ENCODE data around the gene ADAMTS2. TPM values are rescaled to one million over a fixed set of nuclear protein-coding genes. Genes with fewer than 3 reads are reported as not detected.

ADAMTS2 gene
- total and polyA plus RNA-seq, 4 donors: 4.8 to 49.8 (median 32.0) TPM

- DNase-seq: peak; percentile 30 to 44
- no peak for ATAC-seq (ENCODE audit: low FRiP score)
- H3K4me1 ChIP-seq (ENCODE audit: control insufficient read depth in 1 of 2, insufficient read depth in 2 of 2, low read length in 2 of 2): no peaks in the 10 kb centered on the region
- H3K9me3 ChIP-seq (ENCODE audit: control insufficient read depth, low read length): no peaks in the 10 kb centered on the region
- H3K27me3 ChIP-seq (ENCODE audit: control insufficient read depth in 1 of 2, insufficient read depth in 2 of 2, low read length in 1 of 2): no peaks in the 10 kb centered on the region
- WGBS, 2 donors: 88 to 89% methylated on average over 24 of the region's 24 CpGs
- no peak overlapping the region for H3K27ac ChIP-seq (ENCODE audit: low read depth in 1 of 2, low read length in 2 of 2)
- no peak overlapping the region for H3K4me3 ChIP-seq (ENCODE audit: low read length in 2 of 2)
- intact Hi-C loops (cut with DNase I): no loop called here
- no peaks in the 10 kb centered on the region for H3K36me3 ChIP-seq (ENCODE audit: control insufficient read depth in 1 of 2, insufficient read depth in 2 of 2, low read length in 1 of 2)
These were observed 11.2 kb downstream of the ADAMTS2 start for GRCh38 chr5:179333796-179334761.

- Histone ChIP-seq H3K27me3 (ENCODE audit: control insufficient read depth in 1 of 2, insufficient read depth in 2 of 2, low read length in 1 of 2) (no peaks in the 10 kb centered on the region), H3K36me3 (ENCODE audit: control insufficient read depth in 1 of 2, insufficient read depth in 2 of 2, low read length in 1 of 2) (no peaks in the 10 kb centered on the region), H3K27ac (ENCODE audit: low read depth in 1 of 2, low read length in 2 of 2) (no peak overlapping the region), H3K4me1 (ENCODE audit: control insufficient read depth in 1 of 2, insufficient read depth in 2 of 2, low read length in 2 of 2) (no peaks in the 10 kb centered on the region), H3K9me3 (ENCODE audit: control insufficient read depth, low read length) (no peaks in the 10 kb centered on the region), H3K4me3 (ENCODE audit: low read length in 2 of 2) (no peak overlapping the region)
- DNase-seq (no peak), ATAC-seq (ENCODE audit: low FRiP score) (no peak)
- WGBS, 2 donors: 92 to 97% methylated on average over 13 of the region's 13 CpGs
- intact Hi-C loops (cut with DNase I): no loop called here
These were observed 12.4 kb downstream of the ADAMTS2 start for GRCh38 chr5:179332741-179333290.

GRCh38 chr5:179331591-179332375, 13.5 kb downstream of the ADAMTS2 start:
- H3K27ac ChIP-seq (ENCODE audit: low read depth in 1 of 2, low read length in 2 of 2): no peak overlapping the region
- intact Hi-C loops (cut with DNase I): no loop called here
- WGBS, 2 donors: 89 to 91% methylated on average over 8 of the region's 8 CpGs

GRCh38 chr5:179330186-179330900, 14.9 kb downstream of the ADAMTS2 start:
- whole genome bisulfite sequencing, 2 donors: 89 to 91% methylated on average over 13 of the region's 13 CpGs
- ATAC-seq (ENCODE audit: low FRiP score) (no peak), DNase-seq (peak; percentile 26 to 56)
- Histone ChIP-seq H3K9me3 (ENCODE audit: control insufficient read depth, low read length) (no peaks in the 10 kb centered on the region), H3K27me3 (ENCODE audit: control insufficient read depth in 1 of 2, insufficient read depth in 2 of 2, low read length in 1 of 2) (no peaks in the 10 kb centered on the region), H3K4me3 (ENCODE audit: low read length in 2 of 2) (no peak overlapping the region), H3K36me3 (ENCODE audit: control insufficient read depth in 1 of 2, insufficient read depth in 2 of 2, low read length in 1 of 2) (no peaks in the 10 kb centered on the region), H3K27ac (ENCODE audit: low read depth in 1 of 2, low read length in 2 of 2) (no peak overlapping the region), H3K4me1 (ENCODE audit: control insufficient read depth in 1 of 2, insufficient read depth in 2 of 2, low read length in 2 of 2) (no peaks in the 10 kb centered on the region)
- intact Hi-C loops (cut with DNase I): no loop called here

More at GRCh38 chr5:179331591-179332375, 13.5 kb downstream of the ADAMTS2 start:
- Histone ChIP-seq H3K4me3 (ENCODE audit: low read length in 2 of 2) (no peak overlapping the region), H3K27me3 (ENCODE audit: control insufficient read depth in 1 of 2, insufficient read depth in 2 of 2, low read length in 1 of 2) (no peaks in the 10 kb centered on the region), H3K9me3 (ENCODE audit: control insufficient read depth, low read length) (no peaks in the 10 kb centered on the region), H3K4me1 (ENCODE audit: control insufficient read depth in 1 of 2, insufficient read depth in 2 of 2, low read length in 2 of 2) (no peaks in the 10 kb centered on the region), H3K36me3 (ENCODE audit: control insufficient read depth in 1 of 2, insufficient read depth in 2 of 2, low read length in 1 of 2) (no peaks in the 10 kb centered on the region)
- DNase-seq: no peak
- no peak for ATAC-seq (ENCODE audit: low FRiP score)

GRCh38 chr5:179328291-179328690, 17.0 kb downstream of the ADAMTS2 start:
- H3K9me3 ChIP-seq (ENCODE audit: control insufficient read depth, low read length): no peaks in the 10 kb centered on the region
- no peaks in the 10 kb centered on the region for H3K36me3 ChIP-seq (ENCODE audit: control insufficient read depth in 1 of 2, insufficient read depth in 2 of 2, low read length in 1 of 2)
- WGBS, 2 donors: 97 to 98% methylated on average over 6 of the region's 6 CpGs
- no peaks in the 10 kb centered on the region for H3K4me1 ChIP-seq (ENCODE audit: control insufficient read depth in 1 of 2, insufficient read depth in 2 of 2, low read length in 2 of 2)
- no peak for ATAC-seq (ENCODE audit: low FRiP score)
- intact Hi-C loops (cut with DNase I): no loop called here
- no peaks in the 10 kb centered on the region for H3K27me3 ChIP-seq (ENCODE audit: control insufficient read depth in 1 of 2, insufficient read depth in 2 of 2, low read length in 1 of 2)
- H3K4me3 ChIP-seq (ENCODE audit: low read length in 2 of 2): no peak overlapping the region
- DNase-seq: peak; percentile 38 to 51
- H3K27ac ChIP-seq (ENCODE audit: low read depth in 1 of 2, low read length in 2 of 2): no peak overlapping the region

- intact Hi-C loops (cut with DNase I): no loop called here
- Histone ChIP-seq H3K27me3 (ENCODE audit: control insufficient read depth in 1 of 2, insufficient read depth in 2 of 2, low read length in 1 of 2) (no peaks in the 10 kb centered on the region), H3K9me3 (ENCODE audit: control insufficient read depth, low read length) (no peaks in the 10 kb centered on the region), H3K4me3 (ENCODE audit: low read length in 2 of 2) (no peak overlapping the region), H3K27ac (ENCODE audit: low read depth in 1 of 2, low read length in 2 of 2) (no peak overlapping the region), H3K4me1 (ENCODE audit: control insufficient read depth in 1 of 2, insufficient read depth in 2 of 2, low read length in 2 of 2) (no peaks in the 10 kb centered on the region), H3K36me3 (ENCODE audit: control insufficient read depth in 1 of 2, insufficient read depth in 2 of 2, low read length in 1 of 2) (no peaks in the 10 kb centered on the region)
- DNase-seq (peak; percentile 46 to 60), ATAC-seq (ENCODE audit: low FRiP score) (no peak)
- 79 to 81% methylated on average over 15 of the region's 15 CpGs for WGBS, 2 donors
These were observed 18.1 kb downstream of the ADAMTS2 start for GRCh38 chr5:179327021-179327735.

GRCh38 chr5:179326122-179326927, 18.9 kb downstream of the ADAMTS2 start:
- H3K4me1 ChIP-seq (ENCODE audit: control insufficient read depth in 1 of 2, insufficient read depth in 2 of 2, low read length in 2 of 2): no peaks in the 10 kb centered on the region
- no peaks in the 10 kb centered on the region for H3K27me3 ChIP-seq (ENCODE audit: control insufficient read depth in 1 of 2, insufficient read depth in 2 of 2, low read length in 1 of 2)
- H3K36me3 ChIP-seq (ENCODE audit: control insufficient read depth in 1 of 2, insufficient read depth in 2 of 2, low read length in 1 of 2): no peaks in the 10 kb centered on the region
- ATAC-seq (ENCODE audit: low FRiP score) (peak; percentile 78), DNase-seq (peak; percentile 70 to 84)
- H3K4me3 ChIP-seq (ENCODE audit: low read length in 2 of 2): no peak overlapping the region
- H3K9me3 ChIP-seq (ENCODE audit: control insufficient read depth, low read length): no peaks in the 10 kb centered on the region
- 21 to 23% methylated on average over 30 of the region's 30 CpGs for WGBS, 2 donors
- no peak overlapping the region for H3K27ac ChIP-seq (ENCODE audit: low read depth in 1 of 2, low read length in 2 of 2)
- intact Hi-C loops (cut with DNase I): no loop called here
